NCI-H82 (cell line): Measurements from ENCODE around the gene TRIM66.

ENCODE experiments used
- DNase-seq: peaks from one replicate; lab custom pipeline; 2025; lab: John Stamatoyannopoulos, UW

The TRIM66 gene, protein sequence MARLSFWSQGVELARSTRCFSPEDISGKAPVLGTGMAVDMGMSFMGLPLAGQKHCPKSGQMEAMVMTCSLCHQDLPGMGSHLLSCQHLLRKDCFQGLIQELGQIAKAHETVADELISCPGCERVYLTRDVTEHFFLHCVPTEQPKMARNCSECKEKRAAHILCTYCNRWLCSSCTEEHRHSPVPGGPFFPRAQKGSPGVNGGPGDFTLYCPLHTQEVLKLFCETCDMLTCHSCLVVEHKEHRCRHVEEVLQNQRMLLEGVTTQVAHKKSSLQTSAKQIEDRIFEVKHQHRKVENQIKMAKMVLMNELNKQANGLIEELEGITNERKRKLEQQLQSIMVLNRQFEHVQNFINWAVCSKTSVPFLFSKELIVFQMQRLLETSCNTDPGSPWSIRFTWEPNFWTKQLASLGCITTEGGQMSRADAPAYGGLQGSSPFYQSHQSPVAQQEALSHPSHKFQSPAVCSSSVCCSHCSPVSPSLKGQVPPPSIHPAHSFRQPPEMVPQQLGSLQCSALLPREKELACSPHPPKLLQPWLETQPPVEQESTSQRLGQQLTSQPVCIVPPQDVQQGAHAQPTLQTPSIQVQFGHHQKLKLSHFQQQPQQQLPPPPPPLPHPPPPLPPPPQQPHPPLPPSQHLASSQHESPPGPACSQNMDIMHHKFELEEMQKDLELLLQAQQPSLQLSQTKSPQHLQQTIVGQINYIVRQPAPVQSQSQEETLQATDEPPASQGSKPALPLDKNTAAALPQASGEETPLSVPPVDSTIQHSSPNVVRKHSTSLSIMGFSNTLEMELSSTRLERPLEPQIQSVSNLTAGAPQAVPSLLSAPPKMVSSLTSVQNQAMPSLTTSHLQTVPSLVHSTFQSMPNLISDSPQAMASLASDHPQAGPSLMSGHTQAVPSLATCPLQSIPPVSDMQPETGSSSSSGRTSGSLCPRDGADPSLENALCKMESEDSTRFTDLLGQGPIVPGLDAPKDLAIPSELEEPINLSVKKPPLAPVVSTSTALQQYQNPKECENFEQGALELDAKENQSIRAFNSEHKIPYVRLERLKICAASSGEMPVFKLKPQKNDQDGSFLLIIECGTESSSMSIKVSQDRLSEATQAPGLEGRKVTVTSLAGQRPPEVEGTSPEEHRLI (N-terminal part only)

DNA sequence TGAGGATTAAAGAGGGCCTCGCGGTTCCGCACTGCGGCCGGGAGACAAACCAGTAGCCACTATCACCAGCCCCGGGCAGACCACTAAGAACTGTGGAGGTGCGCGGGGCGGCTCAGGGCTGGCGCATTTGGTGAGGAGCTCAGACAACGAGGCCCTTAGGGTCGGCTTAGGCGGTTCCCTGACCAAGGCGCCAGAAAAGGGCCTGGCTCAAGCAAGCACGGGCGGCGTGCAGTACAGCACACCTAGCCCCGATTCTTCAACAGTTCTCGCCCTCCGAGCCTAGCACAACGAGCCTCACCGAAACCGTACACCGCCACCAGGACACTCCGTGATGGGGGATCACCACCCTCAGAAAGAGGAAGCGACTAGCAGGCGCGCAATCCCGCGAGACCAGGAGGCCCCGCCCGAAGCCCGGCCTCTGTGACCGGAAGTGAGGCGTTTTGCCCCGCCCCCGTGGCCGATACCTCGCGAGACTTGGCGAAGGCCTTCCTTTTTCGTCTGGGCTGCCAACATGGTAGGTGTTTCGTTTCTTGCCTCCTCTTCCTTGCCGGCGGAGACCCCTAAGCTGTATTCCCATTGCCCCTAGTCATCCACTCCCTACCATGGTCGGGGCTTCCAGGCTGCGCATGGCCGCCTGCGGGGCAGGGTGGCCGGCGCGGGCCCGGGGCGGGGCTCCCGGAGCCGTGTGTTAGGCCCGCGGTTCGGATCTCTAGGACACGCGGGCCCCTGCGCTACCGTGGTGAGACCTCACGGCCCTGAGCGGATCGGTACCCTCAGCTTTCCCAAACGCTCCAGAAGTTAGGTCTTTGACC, at the start of gene TRIM66, which contains the start of gene RPL27A:
Gene TRIM66 (minus strand): TSS at position 363 of the 812 bp plus-strand sequence. CDS start 10,391 bp downstream, outside the sequence.
Gene RPL27A (plus strand): TSS at position 490 of the 812 bp plus-strand sequence. CDS start 22 bp downstream, at position 512.
- DNase-seq, result peak; percentile 97

GRCh38 chr11:8731647-8732323, 49.3 kb upstream of the TRIM66 start:
- no peak for DNase-seq

DNA sequence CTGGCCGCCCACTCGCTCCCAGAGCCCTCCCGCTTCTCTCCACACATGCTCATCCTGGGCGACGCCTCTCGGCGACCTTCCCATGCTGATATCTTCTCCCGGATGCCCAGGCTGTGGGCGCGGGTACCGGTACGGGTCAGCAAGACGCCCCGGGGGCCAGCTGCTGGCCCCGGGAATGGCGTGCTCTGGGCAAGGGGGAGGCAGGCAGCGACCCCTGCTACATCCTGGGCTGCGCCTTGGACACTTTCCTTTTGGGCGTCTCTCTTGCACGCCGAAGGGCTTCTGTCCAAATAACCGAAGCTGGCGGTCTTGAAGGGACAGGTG, 48.2 kb upstream of the TRIM66 start:
- no peak for DNase-seq

DNA sequence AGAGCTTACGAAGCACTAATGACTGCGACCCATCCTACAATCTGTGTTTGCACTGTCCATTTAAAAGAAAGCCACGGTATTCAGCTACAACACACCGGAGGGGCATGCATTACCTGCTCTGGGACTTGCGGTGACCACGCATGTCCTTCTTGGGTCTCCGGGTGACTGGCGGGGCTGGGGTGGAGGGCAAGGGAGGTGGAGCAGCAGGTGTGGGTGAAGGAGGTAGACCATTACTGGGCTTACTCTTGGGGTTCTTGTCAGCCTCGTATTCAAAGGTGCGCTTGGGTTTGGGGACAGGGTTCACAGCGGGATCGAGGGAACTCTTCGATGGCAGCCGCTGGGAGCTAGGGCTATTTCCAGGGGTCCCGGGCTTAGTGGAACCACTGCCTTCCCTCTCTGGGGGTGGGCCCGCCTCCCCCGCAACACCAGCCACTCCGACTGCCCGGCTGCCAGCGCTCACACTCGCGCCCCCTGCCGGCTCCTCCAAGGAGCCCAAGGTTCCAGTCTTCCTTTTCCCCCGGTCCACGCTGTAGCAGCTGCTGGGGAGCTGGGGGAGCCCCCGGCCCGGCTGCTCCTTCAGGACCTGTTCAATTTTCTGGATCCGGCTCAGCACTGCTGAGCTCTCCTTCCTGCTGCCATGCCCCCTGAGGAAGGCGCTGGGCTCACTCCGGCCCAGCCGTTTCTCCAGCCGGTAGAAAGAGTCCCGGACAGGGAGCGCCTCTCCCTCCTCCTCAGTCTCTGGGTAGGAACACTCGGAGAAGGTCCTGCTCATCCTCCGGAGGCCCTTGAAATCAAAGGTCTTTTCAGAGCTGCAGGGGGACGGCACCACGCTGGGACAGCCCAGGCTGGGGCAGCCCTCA, 47.6 kb upstream of the TRIM66 start:
- no peak for DNase-seq

- no peak for DNase-seq
Observed at GRCh38 chr11:8729067-8729466, 46.6 kb upstream of the TRIM66 start.

DNA sequence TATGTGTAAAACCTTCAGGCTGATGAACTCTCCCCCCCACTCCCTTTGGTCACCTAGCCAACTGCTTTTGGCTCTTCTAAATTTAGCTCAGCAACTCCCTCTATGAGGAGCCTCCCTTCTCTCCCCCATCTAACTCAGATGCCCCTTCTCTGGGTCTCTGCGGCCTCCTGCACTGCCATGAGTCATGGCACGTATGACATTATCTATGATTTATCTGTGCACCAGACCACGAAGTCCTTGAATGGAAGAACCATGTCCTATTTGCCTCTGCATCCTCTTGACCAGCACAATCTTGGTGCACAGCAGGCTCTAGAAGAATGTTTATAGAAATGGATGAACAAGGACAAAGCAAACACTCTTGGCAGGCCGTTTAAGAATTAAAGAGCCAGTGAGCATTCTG, 46.1 kb upstream of the TRIM66 start:
- no peak for DNase-seq

GRCh38 chr11:8726395-8726794, 43.9 kb upstream of the TRIM66 start:
- peak; percentile 77 for DNase-seq

- no peak for DNase-seq
Observed at GRCh38 chr11:8724682-8725081, 42.2 kb upstream of the TRIM66 start.

GRCh38 chr11:8723711-8724110, 41.2 kb upstream of the TRIM66 start:
- peak; percentile 53 for DNase-seq

GRCh38 chr11:8722809-8723208, 40.3 kb upstream of the TRIM66 start:
- DNase-seq, result no peak

- peak; percentile 14 for DNase-seq
Observed at GRCh38 chr11:8721609-8722500, 39.4 kb upstream of the TRIM66 start.

GRCh38 chr11:8720868-8721608, 38.6 kb upstream of the TRIM66 start:
- DNase-seq, result peak; percentile 74

DNA sequence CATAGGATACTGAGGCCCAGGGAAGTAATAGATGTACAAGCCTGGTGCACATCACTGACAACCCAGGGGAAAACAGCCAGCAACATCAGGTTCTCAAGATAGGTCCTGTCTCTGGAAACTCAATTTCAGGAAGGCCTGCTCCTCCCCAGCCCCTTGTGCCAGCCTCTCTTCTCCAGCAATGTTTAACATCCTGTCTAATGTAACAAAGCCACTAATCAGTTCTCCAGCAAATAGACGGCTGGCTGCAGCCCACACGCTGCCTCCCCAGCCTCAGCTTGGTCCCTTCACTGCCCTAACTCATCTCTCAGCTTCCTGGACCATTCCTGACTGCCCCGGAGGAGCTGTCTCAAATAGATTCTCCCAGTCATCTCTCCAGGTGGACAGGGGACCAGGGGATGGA, 37.9 kb upstream of the TRIM66 start:
- DNase-seq, result no peak

GRCh38 chr11:8719721-8720120, 37.3 kb upstream of the TRIM66 start:
- no peak for DNase-seq

DNA sequence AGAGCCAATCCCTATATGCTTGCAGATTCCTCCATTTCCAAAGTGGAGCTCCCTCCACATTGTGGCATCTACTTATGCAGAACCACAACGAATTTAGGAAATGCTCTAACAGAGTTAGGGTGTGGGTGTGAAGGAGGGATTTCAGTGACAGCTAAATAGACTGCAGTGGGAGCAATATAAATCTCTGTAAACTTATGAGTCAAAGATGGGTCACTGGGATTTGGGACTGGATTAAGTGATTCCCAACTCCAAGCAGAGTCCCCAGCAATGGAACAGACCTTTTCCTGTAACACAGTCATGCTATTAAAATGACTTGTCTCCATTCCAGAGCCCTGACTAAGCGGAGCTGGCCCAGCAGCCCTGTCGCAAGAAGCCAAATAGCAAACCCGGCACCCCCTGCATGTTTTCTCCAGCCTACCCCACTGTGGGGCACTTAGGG, 36.8 kb upstream of the TRIM66 start:
- no peak for DNase-seq

GRCh38 chr11:8717876-8718753, 35.6 kb upstream of the TRIM66 start:
- no peak for DNase-seq

GRCh38 chr11:8717544-8717875, 35.0 kb upstream of the TRIM66 start:
- DNase-seq, result no peak
